CD4-positive, alpha-beta T cell treated with Interleukin-15 for 1 hour (primary cell): Measurements from ENCODE around the gene FAM20C.
"Not testable (repeated sequence)": the region's sequence is repeated elsewhere in the genome, so short reads cannot be mapped to it uniquely, and the experiment has no call there.

ENCODE experiments used
- DNase-seq: peaks from one replicate; pipeline ENCODE4 v3.0.0-alpha.2; 2020

The FAM20C gene

GRCh38 chr7:193481-194251, 1.3 kb downstream of the FAM20C start:
- DNase-seq, result no peak

GRCh38 chr7:194252-195009, 2.1 kb downstream of the FAM20C start:
- DNase-seq, result no peak

- DNase-seq, result no peak
Observed at GRCh38 chr7:195010-195829, 2.8 kb downstream of the FAM20C start.

- DNase-seq, result no peak
Observed at GRCh38 chr7:195830-196128, 3.4 kb downstream of the FAM20C start.

- no peak for DNase-seq
Observed at GRCh38 chr7:196283-196682, 3.9 kb downstream of the FAM20C start.

- DNase-seq, result no peak
Observed at GRCh38 chr7:196778-197321, 4.5 kb downstream of the FAM20C start.

- DNase-seq, result no peak
Observed at GRCh38 chr7:197413-198335, 5.3 kb downstream of the FAM20C start.

GRCh38 chr7:199483-200249, 7.3 kb downstream of the FAM20C start:
- DNase-seq, result no peak

GRCh38 chr7:200290-200689, 7.9 kb downstream of the FAM20C start:
- no peak for DNase-seq

GRCh38 chr7:200704-201103, 8.3 kb downstream of the FAM20C start:
- no peak for DNase-seq

GRCh38 chr7:204326-204725, 12.0 kb downstream of the FAM20C start:
- no peak for DNase-seq

- DNase-seq, result no peak
Observed at GRCh38 chr7:205115-206010, 13.0 kb downstream of the FAM20C start.

- not testable (repeated sequence) for DNase-seq
Observed at GRCh38 chr7:206351-206750, 14.0 kb downstream of the FAM20C start.

GRCh38 chr7:207418-208129, 15.2 kb downstream of the FAM20C start:
- no peak for DNase-seq

- DNase-seq, result no peak
Observed at GRCh38 chr7:208130-208673, 15.8 kb downstream of the FAM20C start.

GRCh38 chr7:208816-209215, 16.4 kb downstream of the FAM20C start:
- no peak for DNase-seq

- DNase-seq, result no peak
Observed at GRCh38 chr7:209416-209815, 17.0 kb downstream of the FAM20C start.

GRCh38 chr7:209906-210305, 17.5 kb downstream of the FAM20C start:
- peak; percentile 28 for DNase-seq

- no peak for DNase-seq
Observed at GRCh38 chr7:210401-210925, 18.1 kb downstream of the FAM20C start.
